ENCODE data around the gene KRTAP5-2.

KRTAP5-2 gene

GRCh38 chr11:1597994-1598380 is at the start of gene KRTAP5-2:
TSS of gene KRTAP5-2 (minus strand) at chr11:1598294. CDS start at chr11:1598250, 44 bp downstream.
- TF ChIP-seq REST (IDR thresholded peaks at IDR 0.05; ENCODE audit: low read depth): no peak
- TF ChIP-seq EP300 (IDR thresholded peaks at IDR 0.05; ENCODE audit: borderline replicate concordance): no peak
- no peak for TF ChIP-seq ZBTB7A (IDR thresholded peaks at IDR 0.05; ENCODE audit: low read depth)
- no peak for TF ChIP-seq FOXM1 (IDR thresholded peaks at IDR 0.05; ENCODE audit: borderline replicate concordance, low read depth)
- TF ChIP-seq USF1 (IDR thresholded peaks at IDR 0.05): no peak
- TF ChIP-seq YY1 (IDR thresholded peaks at IDR 0.05; ENCODE audit: low read depth): no peak
- no peak for TF ChIP-seq TEAD4 (IDR thresholded peaks at IDR 0.05)
- no peak for TF ChIP-seq MAX (IDR thresholded peaks at IDR 0.05)
- TF ChIP-seq CEBPB (IDR thresholded peaks at IDR 0.05): no peak
- TF ChIP-seq TCF12 (IDR thresholded peaks at IDR 0.05; ENCODE audit: low read depth): no peak
- TF ChIP-seq EGR1 (IDR thresholded peaks at IDR 0.05): no peak
- no peak for TF ChIP-seq RAD21 (IDR thresholded peaks at IDR 0.05; ENCODE audit: low read depth)
- TF ChIP-seq TAF1 (IDR thresholded peaks at IDR 0.05; ENCODE audit: low read depth): no peak

- TF ChIP-seq TCF12 (IDR thresholded peaks at IDR 0.05; ENCODE audit: low read depth) (no peak), CREB1 (IDR thresholded peaks at IDR 0.05; ENCODE audit: low read depth) (no peak), ZBTB7A (IDR thresholded peaks at IDR 0.05; ENCODE audit: low read depth) (no peak), EP300 (IDR thresholded peaks at IDR 0.05; ENCODE audit: borderline replicate concordance) (no peak), USF1 (IDR thresholded peaks at IDR 0.05) (no peak), EGR1 (IDR thresholded peaks at IDR 0.05) (no peak), TAF1 (IDR thresholded peaks at IDR 0.05; ENCODE audit: low read depth) (no peak), RAD21 (IDR thresholded peaks at IDR 0.05; ENCODE audit: low read depth) (no peak), FOXM1 (IDR thresholded peaks at IDR 0.05; ENCODE audit: borderline replicate concordance, low read depth) (no peak), YY1 (IDR thresholded peaks at IDR 0.05; ENCODE audit: low read depth) (no peak), CEBPB (IDR thresholded peaks at IDR 0.05) (no peak), MAX (IDR thresholded peaks at IDR 0.05) (no peak)
Observed at GRCh38 chr11:1645357-1645821, 47.3 kb upstream of the KRTAP5-2 start.

GRCh38 chr11:1644601-1645356 is 46.7 kb upstream of the KRTAP5-2 start:
- TF ChIP-seq TCF12 (IDR thresholded peaks at IDR 0.05; ENCODE audit: low read depth) (no peak), CREB1 (IDR thresholded peaks at IDR 0.05; ENCODE audit: low read depth) (no peak), FOXM1 (IDR thresholded peaks at IDR 0.05; ENCODE audit: borderline replicate concordance, low read depth) (no peak), TAF1 (IDR thresholded peaks at IDR 0.05; ENCODE audit: low read depth) (no peak), RAD21 (IDR thresholded peaks at IDR 0.05; ENCODE audit: low read depth) (no peak), MAX (IDR thresholded peaks at IDR 0.05) (no peak), YY1 (IDR thresholded peaks at IDR 0.05; ENCODE audit: low read depth) (no peak), EGR1 (IDR thresholded peaks at IDR 0.05) (no peak), ZBTB7A (IDR thresholded peaks at IDR 0.05; ENCODE audit: low read depth) (no peak), USF1 (IDR thresholded peaks at IDR 0.05) (no peak), TEAD4 (IDR thresholded peaks at IDR 0.05) (no peak)

- TF ChIP-seq ZBTB7A (IDR thresholded peaks at IDR 0.05; ENCODE audit: low read depth) (no peak), EGR1 (IDR thresholded peaks at IDR 0.05) (no peak), EP300 (IDR thresholded peaks at IDR 0.05; ENCODE audit: borderline replicate concordance) (no peak), TEAD4 (IDR thresholded peaks at IDR 0.05) (no peak), MAX (IDR thresholded peaks at IDR 0.05) (no peak), REST (IDR thresholded peaks at IDR 0.05; ENCODE audit: low read depth) (no peak), CREB1 (IDR thresholded peaks at IDR 0.05; ENCODE audit: low read depth) (no peak), YY1 (IDR thresholded peaks at IDR 0.05; ENCODE audit: low read depth) (no peak)
Observed at GRCh38 chr11:1643146-1643690, 45.1 kb upstream of the KRTAP5-2 start.
